Subcutaneous abdominal adipose tissue (tissue), 5 donors: ENCODE data around the gene XRCC1.
A peak's percentile ranks its signal among the peaks of the same experiment; 100 is the strongest.
"Not testable (repeated sequence)": the region's sequence is repeated elsewhere in the genome, so short reads cannot be mapped to it uniquely, and the experiment has no call there.

Source experiments
- H3K27ac ChIP-seq: one replicate; pipeline ENCODE4 v1.7.0; 2013; ENCODE audit warnings: low read depth, mild to moderate bottlenecking, inconsistent platforms, low read length, moderate library complexity
- H3K27me3 ChIP-seq, 5 donors: one replicate each; pipeline ENCODE4 v1.7.0; 2013; ENCODE audit warnings: low read length in 5 of 5, inconsistent platforms in 1 of 5; ENCODE audit not compliant: control insufficient read depth in 5 of 5, insufficient read depth in 4 of 5
- H3K36me3 ChIP-seq, 5 donors: one replicate each; pipeline ENCODE4 v1.7.0; 2013; ENCODE audit warnings: low read length in 5 of 5; ENCODE audit not compliant: control insufficient read depth in 5 of 5, insufficient read depth in 5 of 5
- H3K4me1 ChIP-seq, 5 donors: one replicate each; pipeline ENCODE4 v1.7.0; 2013; ENCODE audit warnings: low read length in 5 of 5, mild to moderate bottlenecking in 3 of 5, moderate library complexity in 1 of 5; ENCODE audit not compliant: control insufficient read depth in 5 of 5, insufficient read depth in 5 of 5
- H3K4me3 ChIP-seq, 5 donors: one replicate each; pipeline ENCODE4 v1.7.0; 2013; ENCODE audit warnings: low read length in 5 of 5, low read depth in 1 of 5
- H3K9ac ChIP-seq, 5 donors: one replicate each; pipeline ENCODE4 v1.7.0; 2013; ENCODE audit warnings: low read length in 5 of 5, mild to moderate bottlenecking in 4 of 5, moderate library complexity in 3 of 5
- H3K9me3 ChIP-seq, 5 donors: one replicate each; pipeline ENCODE4 v1.7.0; 2013; ENCODE audit warnings: low read length in 5 of 5; ENCODE audit not compliant: control insufficient read depth in 5 of 5
- donor health status: healthy.
- donor health status: healthy.
- donor health status: healthy.
- donor health status: healthy.
- donor health status: healthy.

Gene XRCC1

DNA sequence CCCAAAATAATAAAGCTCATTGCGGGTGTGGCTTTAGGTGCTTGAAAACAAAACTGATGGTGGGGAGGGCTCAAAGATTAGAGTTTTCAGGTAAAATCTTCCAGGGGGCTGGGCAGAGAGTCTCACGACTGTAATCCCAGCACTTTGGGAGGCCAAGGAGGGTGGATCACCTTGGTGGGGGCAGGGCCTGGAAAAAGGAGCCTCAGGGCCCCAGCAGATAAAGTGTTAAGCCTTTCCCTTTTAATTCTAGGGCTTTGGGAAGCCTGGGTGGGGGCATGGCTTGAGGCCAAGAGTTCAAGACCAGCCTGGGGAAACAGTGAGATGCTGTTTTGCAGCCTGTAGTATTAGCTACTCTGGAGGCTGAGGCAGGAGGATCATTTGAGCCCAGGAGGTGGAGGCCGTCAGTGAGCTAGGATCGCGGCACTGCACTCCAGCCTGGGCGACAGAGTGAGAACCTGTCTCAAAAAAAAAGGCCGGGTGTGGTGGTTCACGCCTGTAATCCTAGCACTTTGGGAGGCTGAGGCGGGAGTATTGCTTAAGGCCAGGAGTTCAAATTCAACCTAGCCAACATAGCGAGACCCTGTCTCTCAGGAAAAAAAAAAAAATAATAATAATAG, 18.9 kb upstream of the XRCC1 start:
- H3K4me3 ChIP-seq: peak overlapping the region; percentile 11 to 82 (median 70)
- H3K27me3 ChIP-seq: no peaks in the 10 kb centered on the region
- peaks cover 8 to 48% (median 40%) of the 10 kb centered on the region in 5 donors for H3K4me1 ChIP-seq
- H3K9ac ChIP-seq: peak overlapping the region in 4 of 5 donors; percentile 63 to 94 (median 89)
- peaks cover 0 to 50% (median 39%) of the 10 kb centered on the region in 5 donors for H3K36me3 ChIP-seq
- H3K9me3 ChIP-seq: no peaks in the 10 kb centered on the region
- H3K27ac ChIP-seq: peak overlapping the region; percentile 89

DNA sequence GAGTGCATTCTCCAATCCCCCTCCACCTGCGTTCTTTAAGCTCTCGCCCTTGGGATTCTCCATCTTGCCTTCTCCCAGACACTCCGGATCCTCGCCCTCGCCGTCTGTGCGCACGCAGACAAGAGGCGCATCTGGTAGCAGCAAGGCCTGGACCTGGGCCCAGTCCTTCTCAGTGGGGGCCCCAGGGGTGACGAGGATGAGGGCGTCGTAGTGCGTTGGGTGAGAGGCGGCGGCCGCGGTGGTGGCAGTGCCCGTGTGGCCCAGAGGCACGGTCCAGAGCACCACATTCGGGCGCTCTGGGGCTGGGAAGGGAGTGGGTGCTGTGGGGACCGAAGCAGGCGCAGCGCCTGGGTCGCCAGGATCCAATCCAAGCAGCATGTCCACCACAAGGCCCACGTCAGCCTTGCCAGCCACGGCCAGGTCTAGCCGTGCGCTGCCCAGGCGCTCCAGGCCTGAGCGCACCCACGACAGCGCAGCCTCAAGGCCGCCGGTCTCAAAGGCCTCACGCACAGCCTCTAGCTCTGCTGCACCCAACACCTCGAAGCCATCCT, 17.5 kb upstream of the XRCC1 start:
- no peak overlapping the region for H3K27ac ChIP-seq

DNA sequence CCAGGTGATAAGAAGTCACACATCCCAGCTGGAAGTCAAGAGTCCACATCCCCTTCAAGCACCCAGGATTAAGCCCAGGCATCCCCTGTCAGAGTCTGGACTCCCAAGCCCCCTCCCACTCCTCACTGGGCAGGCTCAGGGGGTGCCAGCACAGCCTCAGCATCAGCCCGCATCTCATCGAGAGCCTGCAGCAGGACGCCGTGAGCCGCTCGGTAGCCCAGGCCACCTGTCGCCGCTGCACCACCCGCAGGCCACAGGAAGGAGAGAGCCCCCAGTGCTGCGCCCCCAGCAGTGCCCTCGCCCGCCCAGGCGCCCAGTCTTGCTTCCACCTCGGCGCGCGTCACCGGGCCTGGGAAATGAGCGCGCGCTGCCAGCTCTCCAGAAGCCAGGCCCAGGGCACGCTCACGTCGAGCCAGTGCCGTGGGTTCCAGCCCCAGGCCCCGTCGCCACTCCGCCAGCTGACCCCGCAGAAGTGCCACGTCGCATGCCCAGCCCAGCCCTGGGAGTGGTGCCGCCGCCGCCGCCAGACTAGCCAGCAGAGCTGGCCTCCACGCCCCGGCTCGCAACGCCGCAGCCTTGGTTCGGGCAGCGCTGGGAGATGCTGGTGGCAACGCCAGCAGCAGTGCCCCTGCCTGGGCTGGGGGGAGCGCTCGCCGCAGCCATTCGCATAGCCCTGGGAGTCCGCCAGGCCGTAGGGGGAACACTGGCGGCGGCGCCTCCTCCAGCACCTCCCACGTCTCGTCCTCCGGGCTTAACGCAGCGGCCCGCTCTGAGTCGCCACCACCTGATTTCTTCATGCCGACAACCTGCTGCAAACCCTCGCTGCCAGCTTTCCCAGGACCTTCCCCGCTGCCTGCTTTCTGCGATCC, 16.8 kb upstream of the XRCC1 start:
- H3K4me3 ChIP-seq: no peak overlapping the region
- no peak overlapping the region for H3K9ac ChIP-seq
- no peaks in the 10 kb centered on the region for H3K27me3 ChIP-seq
- H3K4me1 ChIP-seq: peaks cover 5 to 33% (median 30%) of the 10 kb centered on the region in 5 donors
- H3K9me3 ChIP-seq: no peaks in the 10 kb centered on the region
- H3K36me3 ChIP-seq: peaks cover 0 to 46% (median 33%) of the 10 kb centered on the region in 5 donors
- no peak overlapping the region for H3K27ac ChIP-seq

More for the DNA sequence above, 17.5 kb upstream of the XRCC1 start:
- Histone ChIP-seq H3K4me3 (no peak overlapping the region), H3K27me3 (no peaks in the 10 kb centered on the region), H3K9me3 (no peaks in the 10 kb centered on the region), H3K4me1 (peaks cover 8 to 40% (median 37%) of the 10 kb centered on the region in 5 donors), H3K36me3 (peaks cover 0 to 46% (median 33%) of the 10 kb centered on the region in 5 donors), H3K9ac (peak overlapping the region in 1 of 5 donors; percentile 63)

DNA sequence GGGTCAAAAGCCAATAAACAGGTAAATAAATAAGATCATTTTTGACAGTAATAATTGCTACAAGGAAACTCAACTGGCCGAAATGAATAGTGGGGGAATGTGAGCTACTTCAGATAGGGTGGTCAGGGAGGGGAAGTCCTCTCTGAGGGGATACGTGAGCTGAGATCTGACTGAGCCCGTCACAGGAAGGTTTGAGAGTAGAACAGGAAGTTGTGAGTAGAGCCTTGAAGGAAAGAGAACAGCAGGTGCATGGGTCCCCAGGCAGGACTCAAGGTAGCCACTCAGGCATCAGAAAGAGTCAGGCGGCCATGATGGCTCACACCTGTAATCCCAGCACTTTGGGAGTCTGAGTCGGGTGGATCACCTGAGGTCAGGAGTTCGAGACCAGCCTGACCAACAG, 14.4 kb upstream of the XRCC1 start:
- H3K27me3 ChIP-seq: no peaks in the 10 kb centered on the region
- H3K36me3 ChIP-seq: peaks cover 0 to 51% (median 39%) of the 10 kb centered on the region in 5 donors
- peaks cover 0 to 15% (median 12%) of the 10 kb centered on the region in 5 donors for H3K4me1 ChIP-seq
- H3K27ac ChIP-seq: no peak overlapping the region
- H3K4me3 ChIP-seq: no peak overlapping the region
- H3K9ac ChIP-seq: no peak overlapping the region
- no peaks in the 10 kb centered on the region for H3K9me3 ChIP-seq

DNA sequence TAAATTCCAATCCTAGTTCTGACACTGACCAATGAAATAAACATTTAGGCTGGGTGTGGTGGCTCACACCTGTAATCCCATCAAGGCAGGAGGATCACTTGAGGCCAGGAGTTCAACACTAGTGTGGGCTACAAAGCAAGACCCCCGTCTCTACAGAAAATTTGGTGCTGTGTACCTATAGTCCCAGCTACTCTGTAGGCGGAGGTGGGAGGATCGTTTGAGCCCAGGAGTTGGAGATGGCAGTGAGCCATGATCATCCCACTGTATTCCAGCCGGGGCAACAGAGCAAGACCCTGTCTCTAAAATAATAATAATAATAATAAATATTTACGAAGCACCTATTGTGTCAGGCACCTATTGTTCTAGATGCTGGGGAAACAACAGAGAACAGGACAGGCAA, 13.9 kb upstream of the XRCC1 start:
- Histone ChIP-seq H3K27ac (no peak overlapping the region), H3K36me3 (peaks cover 0 to 51% (median 39%) of the 10 kb centered on the region in 5 donors), H3K9ac (no peak overlapping the region), H3K4me3 (no peak overlapping the region), H3K4me1 (peaks cover 0 to 12% (median 8%) of the 10 kb centered on the region in 5 donors), H3K27me3 (no peaks in the 10 kb centered on the region), H3K9me3 (no peaks in the 10 kb centered on the region)

DNA sequence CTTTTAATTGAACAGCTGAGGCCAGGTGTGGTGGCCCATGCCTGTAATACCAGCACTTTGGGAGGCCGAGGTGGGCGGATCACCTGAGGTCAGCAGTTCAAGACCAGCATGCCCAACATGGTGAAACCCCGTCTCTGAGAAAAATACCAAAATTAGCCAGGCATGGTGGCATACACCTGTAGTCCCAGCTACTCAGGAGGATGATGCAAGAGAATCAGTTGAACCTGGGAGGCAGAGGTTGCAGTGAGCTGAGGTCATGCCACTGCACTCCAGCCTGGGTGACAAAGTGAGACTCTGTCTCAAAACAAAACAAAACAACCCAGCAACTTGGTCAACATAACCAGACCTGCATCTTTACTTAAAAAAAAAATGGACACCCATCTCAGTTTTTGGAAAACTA, 11.7 kb upstream of the XRCC1 start:
- H3K36me3 ChIP-seq: peaks cover 0 to 32% (median 22%) of the 10 kb centered on the region in 5 donors
- not testable (repeated sequence) for H3K9me3 ChIP-seq

DNA sequence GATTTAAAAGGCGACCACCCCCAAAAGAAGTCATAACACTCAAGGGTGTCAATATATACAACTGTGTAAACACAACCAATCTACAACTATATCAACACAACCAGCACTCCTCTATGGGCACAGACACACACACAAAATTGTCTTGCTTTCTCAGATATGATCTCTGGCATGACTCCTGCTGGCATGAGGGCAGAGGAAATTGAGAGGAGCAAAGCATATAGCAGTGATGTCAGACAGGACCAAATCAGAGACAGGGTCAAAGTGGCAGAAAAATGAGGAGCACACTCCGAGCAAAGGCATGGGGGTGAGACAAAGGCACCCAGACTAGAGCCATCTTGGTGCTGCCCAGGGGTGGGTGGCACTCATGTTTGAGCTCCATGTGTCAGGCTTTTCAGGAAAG, 11.0 kb upstream of the XRCC1 start:
- peaks cover 0 to 6% (median 2%) of the 10 kb centered on the region in 5 donors for H3K4me1 ChIP-seq
- H3K4me3 ChIP-seq: no peak overlapping the region
- peaks cover 0 to 26% (median 19%) of the 10 kb centered on the region in 5 donors for H3K36me3 ChIP-seq
- H3K27me3 ChIP-seq: no peaks in the 10 kb centered on the region
- H3K9ac ChIP-seq: no peak overlapping the region
- no peak overlapping the region for H3K27ac ChIP-seq
- H3K9me3 ChIP-seq: no peaks in the 10 kb centered on the region

More for the DNA sequence above, 11.7 kb upstream of the XRCC1 start:
- H3K27ac ChIP-seq, H3K4me3 ChIP-seq, H3K4me1 ChIP-seq, H3K9ac ChIP-seq, H3K27me3 ChIP-seq: not testable (repeated sequence)

DNA sequence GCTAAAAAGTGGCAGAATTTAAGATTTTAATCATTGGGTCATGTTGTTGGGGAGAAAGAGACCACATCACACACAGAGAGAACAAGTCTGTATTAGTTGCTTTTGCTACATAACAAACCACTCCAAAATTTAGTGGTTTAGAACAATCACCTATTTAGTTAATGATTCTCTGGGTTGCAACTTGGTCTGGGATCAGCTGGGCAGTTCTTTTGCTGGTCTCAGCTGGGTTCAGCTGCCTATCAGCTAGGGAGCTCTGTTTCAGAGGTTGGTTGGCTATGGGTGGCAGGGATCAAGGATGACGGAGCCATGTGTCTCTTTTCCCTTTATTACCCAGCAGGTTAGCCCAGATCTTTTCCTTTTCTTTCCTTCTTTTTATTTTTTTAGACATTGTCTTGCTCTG, 9.2 kb upstream of the XRCC1 start:
- peaks cover 0 to 12% (median 7%) of the 10 kb centered on the region in 5 donors for H3K36me3 ChIP-seq
- H3K27ac ChIP-seq: no peak overlapping the region
- H3K4me3 ChIP-seq: no peak overlapping the region
- peaks cover 0 to 21% (median 17%) of the 10 kb centered on the region in 5 donors for H3K4me1 ChIP-seq
- no peaks in the 10 kb centered on the region for H3K27me3 ChIP-seq
- no peak overlapping the region for H3K9ac ChIP-seq
- no peaks in the 10 kb centered on the region for H3K9me3 ChIP-seq

DNA sequence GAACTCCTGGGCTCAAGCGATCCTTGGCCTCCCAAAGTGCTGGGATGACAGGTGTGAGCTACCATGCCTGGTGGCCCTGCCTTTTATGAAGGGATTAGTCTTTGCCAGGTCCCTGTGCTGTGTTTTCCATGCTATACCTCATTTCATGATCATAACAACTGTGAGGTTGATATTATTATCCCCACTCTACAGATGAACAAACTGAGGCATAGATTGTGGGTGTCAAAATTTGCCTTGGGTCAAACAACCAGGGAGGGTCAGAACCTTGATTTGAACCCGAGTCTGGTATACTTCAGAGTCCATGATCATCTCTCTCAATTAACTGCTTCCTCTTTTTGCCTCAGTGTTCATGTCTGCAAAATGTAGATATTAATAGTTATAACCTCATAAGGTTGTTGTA, 7.2 kb upstream of the XRCC1 start:
- Histone ChIP-seq H3K4me1 (peaks cover 0 to 21% (median 17%) of the 10 kb centered on the region in 5 donors), H3K27ac (no peak overlapping the region), H3K27me3 (no peaks in the 10 kb centered on the region), H3K4me3 (no peak overlapping the region), H3K9ac (no peak overlapping the region), H3K36me3 (peaks cover 0 to 11% (median 5%) of the 10 kb centered on the region in 5 donors), H3K9me3 (no peaks in the 10 kb centered on the region)

DNA sequence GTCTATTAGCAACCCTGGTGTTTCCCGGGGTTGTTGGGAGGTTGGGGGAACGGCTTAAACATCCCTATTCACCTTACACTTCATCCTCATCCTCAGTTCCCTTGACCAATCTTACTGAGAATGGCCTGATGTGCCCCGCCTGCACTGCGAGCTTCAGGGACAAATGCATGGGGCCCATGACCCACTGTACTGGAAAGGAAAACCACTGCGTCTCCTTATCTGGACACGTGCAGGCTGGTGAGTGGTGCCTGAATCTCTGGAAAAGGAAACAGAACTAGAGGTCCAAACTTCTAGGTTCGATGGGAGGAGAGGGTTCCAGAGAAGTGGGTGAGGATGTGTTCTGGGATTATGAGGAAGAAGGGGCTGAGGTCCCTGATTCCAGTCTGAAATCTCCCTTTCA, 6.1 kb upstream of the XRCC1 start:
- Histone ChIP-seq H3K9ac (peak overlapping the region in 3 of 5 donors; percentile 1 to 53 (median 26)), H3K36me3 (peaks cover 0 to 7% (median 2%) of the 10 kb centered on the region in 5 donors), H3K4me1 (peaks cover 0 to 21% (median 17%) of the 10 kb centered on the region in 5 donors), H3K4me3 (peak overlapping the region in 4 of 5 donors; percentile 64 to 77 (median 66)), H3K27me3 (no peaks in the 10 kb centered on the region), H3K9me3 (no peaks in the 10 kb centered on the region), H3K27ac (no peak overlapping the region)
